ENCODE data around the gene PACSIN1. TPM values are rescaled to one million over a fixed set of nuclear protein-coding genes. Genes with fewer than 3 reads are reported as not detected.

PACSIN1 gene
- total RNA-seq, 2 experiments from 2014 or later: 1.8 to 2.2 TPM

DNA sequence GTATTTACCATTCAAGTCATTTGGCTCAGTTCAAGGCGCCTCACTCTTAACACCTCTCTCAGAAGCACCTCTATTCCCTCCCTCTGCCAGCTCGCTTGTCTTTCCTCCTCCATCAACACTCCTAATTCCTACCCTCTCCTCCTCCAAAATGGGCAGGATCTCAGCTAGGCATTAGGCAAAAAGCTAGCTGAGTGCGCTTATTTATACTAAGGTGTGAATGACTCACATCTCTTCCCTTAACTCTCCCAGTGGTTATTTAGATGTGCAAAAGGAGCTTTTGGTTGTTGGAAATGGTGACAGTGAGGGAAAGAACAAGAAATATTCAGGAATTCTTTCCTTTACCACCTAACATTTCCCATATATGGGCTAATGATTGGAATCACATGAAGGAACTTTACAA, 29.1 kb downstream of the PACSIN1 start:
- Mint-ChIP-seq H3K9me3 (no peaks in the 10 kb centered on the region), H3K27me3 (peaks cover 1% of the 10 kb centered on the region), H3K4me3 (no peak overlapping the region), H3K4me1 (no peaks in the 10 kb centered on the region), H3K36me3 (ENCODE audit: low read depth) (no peaks in the 10 kb centered on the region), H3K27ac (no peak overlapping the region)
- ChIA-PET POLR2A (no interaction called here), CTCF (interaction anchor here (0.8 to 2.2 kb wide), 2 partner anchors 20 to 34 kb away, joined by 3 to 7 read pairs; no protein-coding TSS in a partner anchor)
- no peak for DNase-seq

DNA sequence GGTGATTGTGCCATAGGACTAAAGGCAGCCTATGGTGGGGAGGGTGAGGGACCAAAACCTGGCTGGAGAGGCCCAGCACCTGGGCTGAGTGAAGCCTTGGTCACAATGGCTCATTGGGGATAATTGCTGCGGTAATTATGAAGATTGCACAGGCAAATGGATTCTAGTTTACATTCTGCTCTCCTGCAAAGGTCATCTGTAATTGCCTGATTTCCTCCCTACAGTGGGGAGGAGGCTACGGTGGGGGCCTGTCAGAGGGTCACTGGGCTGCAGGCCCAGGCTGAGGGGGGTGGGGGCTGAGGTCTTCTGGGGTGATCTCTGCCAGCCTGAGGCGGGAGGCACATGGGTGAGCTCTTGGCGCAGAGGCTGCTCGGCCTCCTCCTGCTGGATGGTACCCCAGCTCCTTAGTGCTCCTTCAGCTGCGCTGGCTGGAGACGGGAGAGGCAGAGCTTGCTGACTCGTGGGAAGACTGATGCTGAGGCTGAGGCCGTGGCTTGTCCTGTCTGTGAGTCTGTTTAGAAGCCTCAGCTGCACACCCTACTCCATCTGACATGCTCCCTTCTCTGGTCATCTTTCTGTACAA, 30.3 kb downstream of the PACSIN1 start:
- DNase-seq: no peak
- no peaks in the 10 kb centered on the region for H3K36me3 Mint-ChIP-seq (ENCODE audit: low read depth)
- CTCF ChIA-PET: interaction anchor here (0.6 kb wide), 1 partner anchor 9 kb away, joined by 4 read pairs; no protein-coding TSS in a partner anchor
- no peaks in the 10 kb centered on the region for H3K9me3 Mint-ChIP-seq
- POLR2A ChIA-PET: interaction anchor here (1.2 kb wide), 1 partner anchor 9 kb away, joined by 3 read pairs; no protein-coding TSS in a partner anchor
- no peak overlapping the region for H3K4me3 Mint-ChIP-seq
- peaks cover 2% of the 10 kb centered on the region for H3K27me3 Mint-ChIP-seq
- H3K27ac Mint-ChIP-seq: no peak overlapping the region
- no peaks in the 10 kb centered on the region for H3K4me1 Mint-ChIP-seq

DNA sequence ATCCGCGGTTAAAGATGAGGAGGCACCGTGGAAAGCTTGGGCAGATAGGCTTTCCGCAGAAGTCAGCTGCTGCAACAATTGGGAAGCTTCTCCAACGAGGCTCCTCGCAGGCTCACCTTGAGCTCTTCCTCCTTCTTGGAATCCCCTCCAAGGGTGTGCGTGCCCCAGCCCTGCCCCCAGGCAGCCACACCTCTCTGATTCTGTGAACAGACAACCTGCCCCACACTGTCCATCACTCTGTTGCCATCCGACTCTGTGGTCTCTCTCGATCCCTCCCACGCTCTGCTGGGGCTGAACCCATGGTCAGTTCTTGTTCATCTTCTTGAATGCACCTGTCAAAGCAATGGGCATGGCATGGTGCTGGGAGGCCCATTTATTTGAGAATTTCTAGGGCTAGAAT, 31.5 kb downstream of the PACSIN1 start:
- Mint-ChIP-seq H3K9me3 (no peaks in the 10 kb centered on the region), H3K27ac (no peak overlapping the region), H3K36me3 (ENCODE audit: low read depth) (no peaks in the 10 kb centered on the region), H3K4me1 (no peaks in the 10 kb centered on the region), H3K4me3 (no peak overlapping the region), H3K27me3 (peaks cover 2% of the 10 kb centered on the region)
- ChIA-PET CTCF (interaction anchor here (0.6 to 0.7 kb wide), 2 partner anchors 82 to 340 kb away, joined by 4 to 7 read pairs; no protein-coding TSS in a partner anchor), POLR2A (no interaction called here)
- no peak for DNase-seq

DNA sequence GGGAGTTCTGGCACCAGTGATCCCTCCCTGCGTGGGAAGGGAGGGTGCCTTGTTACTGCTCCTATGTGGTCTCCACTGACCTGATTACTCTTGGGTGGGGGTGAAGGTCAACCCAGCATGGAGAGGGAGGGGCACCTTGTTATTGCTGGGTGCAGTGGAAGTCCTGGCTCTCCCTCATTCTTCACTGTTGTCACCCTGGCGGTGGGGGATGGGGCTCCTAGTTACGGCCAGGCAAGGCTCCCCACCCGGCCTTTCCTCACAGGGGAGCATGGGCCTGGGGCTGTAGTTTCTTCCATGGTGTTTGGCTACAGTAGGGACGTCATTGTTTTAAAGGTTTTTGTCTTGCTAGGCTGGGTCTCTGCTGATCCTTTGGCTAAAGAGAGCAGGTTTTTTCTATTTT, 40.8 kb downstream of the PACSIN1 start:
- Mint-ChIP-seq H3K27me3 (peaks cover 3% of the 10 kb centered on the region), H3K36me3 (ENCODE audit: low read depth) (no peaks in the 10 kb centered on the region), H3K4me3 (no peak overlapping the region), H3K4me1 (no peaks in the 10 kb centered on the region), H3K27ac (no peak overlapping the region), H3K9me3 (peaks cover 5% of the 10 kb centered on the region)
- CTCF ChIA-PET: no interaction called here
- POLR2A ChIA-PET: no interaction called here
- no peak for DNase-seq

DNA sequence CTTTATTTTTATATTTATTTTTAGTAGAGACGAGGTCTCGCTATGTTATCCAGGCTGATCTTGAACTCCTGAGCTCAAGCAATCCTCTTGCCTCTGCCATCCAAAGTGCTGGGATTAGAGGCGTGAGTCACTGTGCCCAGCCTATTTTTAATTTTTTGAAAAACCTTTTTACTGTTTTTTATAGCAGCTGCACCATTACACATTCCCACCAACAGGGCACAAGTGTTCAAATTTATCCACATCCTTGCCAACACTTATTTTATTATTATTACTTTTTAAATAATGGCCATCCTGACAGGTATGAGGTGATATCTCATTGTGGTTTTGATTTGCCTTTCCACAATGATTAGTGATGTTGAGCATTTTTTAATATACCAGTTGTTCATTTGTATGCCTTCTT, 42.5 kb downstream of the PACSIN1 start:
- POLR2A ChIA-PET: no interaction called here
- peaks cover 3% of the 10 kb centered on the region for H3K27me3 Mint-ChIP-seq
- CTCF ChIA-PET: interaction anchor here (1.1 kb wide), 1 partner anchor 46 kb away, joined by 3 read pairs; no protein-coding TSS in a partner anchor

DNA sequence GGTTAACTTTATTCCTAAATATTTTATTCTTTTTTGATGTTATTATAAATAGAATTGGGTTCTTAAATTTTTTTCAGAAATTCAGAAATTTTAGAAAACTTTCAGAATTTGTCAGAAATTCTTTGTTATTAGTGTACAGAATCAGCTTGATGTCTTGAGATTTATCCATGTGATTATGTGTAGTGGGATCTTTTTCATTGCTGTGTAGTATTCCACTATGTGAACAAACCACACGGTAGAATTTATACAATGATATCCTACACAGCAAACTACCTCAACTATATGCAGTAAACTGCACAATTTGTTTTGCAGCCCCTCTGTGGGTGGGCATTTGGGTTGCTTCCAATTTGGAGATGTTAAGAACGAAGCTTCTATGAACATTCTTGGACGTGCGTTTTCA, 43.9 kb downstream of the PACSIN1 start:
- H3K4me1 Mint-ChIP-seq: no peaks in the 10 kb centered on the region
- ChIA-PET CTCF (no interaction called here), POLR2A (interaction anchor here (0.7 kb wide), 1 partner anchor 20 kb away, joined by 3 read pairs; no protein-coding TSS in a partner anchor)
- H3K27ac Mint-ChIP-seq: no peak overlapping the region
- H3K4me3 Mint-ChIP-seq: no peak overlapping the region
- H3K27me3 Mint-ChIP-seq: peaks cover 9% of the 10 kb centered on the region
- H3K36me3 Mint-ChIP-seq (ENCODE audit: low read depth): no peaks in the 10 kb centered on the region
- no peak for DNase-seq
- H3K9me3 Mint-ChIP-seq: peaks cover 5% of the 10 kb centered on the region

More for the DNA sequence above, 42.5 kb downstream of the PACSIN1 start:
- Mint-ChIP-seq H3K4me1 (no peaks in the 10 kb centered on the region), H3K9me3 (peaks cover 5% of the 10 kb centered on the region), H3K4me3 (no peak overlapping the region), H3K27ac (no peak overlapping the region), H3K36me3 (ENCODE audit: low read depth) (no peaks in the 10 kb centered on the region)
- DNase-seq: no peak

DNA sequence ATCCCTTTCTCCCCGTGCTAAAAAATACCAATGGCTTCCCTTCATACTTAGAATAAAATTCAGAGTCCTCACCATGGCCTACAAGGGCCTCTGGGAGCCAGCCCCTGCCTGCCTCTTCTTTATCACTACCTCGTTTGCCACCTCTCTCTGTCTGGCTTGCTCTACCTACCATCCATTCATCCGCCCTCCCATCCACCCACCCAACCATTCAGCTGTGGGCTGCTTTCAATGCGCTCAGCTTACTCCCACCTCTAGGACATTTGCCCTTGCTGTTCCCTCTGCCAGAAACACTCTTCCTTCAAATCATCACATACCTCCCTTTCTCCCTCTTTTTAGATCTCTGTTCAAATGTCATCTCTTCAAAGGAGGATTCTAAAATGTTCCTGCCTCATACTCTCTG, 44.4 kb downstream of the PACSIN1 start:
- CTCF ChIA-PET: no interaction called here
- Mint-ChIP-seq H3K9me3 (peaks cover 5% of the 10 kb centered on the region), H3K27ac (no peak overlapping the region), H3K27me3 (peaks cover 9% of the 10 kb centered on the region), H3K4me1 (no peaks in the 10 kb centered on the region), H3K36me3 (ENCODE audit: low read depth) (no peaks in the 10 kb centered on the region), H3K4me3 (no peak overlapping the region)
- POLR2A ChIA-PET: interaction anchor here (0.7 kb wide), 1 partner anchor 20 kb away, joined by 3 read pairs; no protein-coding TSS in a partner anchor
- no peak for DNase-seq

DNA sequence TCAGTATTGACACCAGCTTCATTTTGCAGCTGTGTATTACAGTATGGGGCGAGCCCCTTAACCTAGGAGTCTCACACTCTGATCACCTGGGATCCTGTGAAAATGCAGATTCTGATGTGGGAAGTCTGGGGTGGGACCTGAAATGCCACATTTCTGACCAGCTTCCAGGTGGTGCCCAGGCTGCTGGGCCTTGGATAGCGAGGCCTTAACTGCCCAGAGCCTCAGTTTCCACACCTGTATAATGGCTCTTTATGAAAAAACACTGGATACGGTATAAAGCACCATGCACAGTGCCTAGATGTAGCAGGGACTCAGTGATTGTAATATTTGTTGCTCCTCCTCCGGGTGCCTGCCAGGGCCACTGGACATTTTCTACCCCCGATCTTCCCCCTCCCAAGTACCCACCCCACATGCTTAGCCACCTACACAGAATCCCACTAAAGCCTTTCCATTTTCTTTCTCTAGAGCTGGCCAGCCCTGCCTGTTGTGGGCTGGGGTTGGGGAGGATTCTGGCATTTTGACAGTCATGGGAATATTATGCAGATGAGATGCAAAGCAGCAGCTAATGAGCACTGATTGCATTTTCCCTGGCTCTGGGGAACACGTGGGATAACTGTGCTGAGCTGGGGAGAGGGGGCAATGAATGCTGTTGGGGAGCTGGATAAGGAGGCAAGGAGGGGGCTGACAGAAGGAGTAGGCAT, 45.5 kb downstream of the PACSIN1 start:
- Mint-ChIP-seq H3K4me3 (no peak overlapping the region), H3K27me3 (peaks cover 9% of the 10 kb centered on the region), H3K4me1 (no peaks in the 10 kb centered on the region), H3K36me3 (ENCODE audit: low read depth) (no peaks in the 10 kb centered on the region), H3K9me3 (peaks cover 5% of the 10 kb centered on the region), H3K27ac (no peak overlapping the region)
- DNase-seq: no peak
- POLR2A ChIA-PET: no interaction called here
- CTCF ChIA-PET: no interaction called here

DNA sequence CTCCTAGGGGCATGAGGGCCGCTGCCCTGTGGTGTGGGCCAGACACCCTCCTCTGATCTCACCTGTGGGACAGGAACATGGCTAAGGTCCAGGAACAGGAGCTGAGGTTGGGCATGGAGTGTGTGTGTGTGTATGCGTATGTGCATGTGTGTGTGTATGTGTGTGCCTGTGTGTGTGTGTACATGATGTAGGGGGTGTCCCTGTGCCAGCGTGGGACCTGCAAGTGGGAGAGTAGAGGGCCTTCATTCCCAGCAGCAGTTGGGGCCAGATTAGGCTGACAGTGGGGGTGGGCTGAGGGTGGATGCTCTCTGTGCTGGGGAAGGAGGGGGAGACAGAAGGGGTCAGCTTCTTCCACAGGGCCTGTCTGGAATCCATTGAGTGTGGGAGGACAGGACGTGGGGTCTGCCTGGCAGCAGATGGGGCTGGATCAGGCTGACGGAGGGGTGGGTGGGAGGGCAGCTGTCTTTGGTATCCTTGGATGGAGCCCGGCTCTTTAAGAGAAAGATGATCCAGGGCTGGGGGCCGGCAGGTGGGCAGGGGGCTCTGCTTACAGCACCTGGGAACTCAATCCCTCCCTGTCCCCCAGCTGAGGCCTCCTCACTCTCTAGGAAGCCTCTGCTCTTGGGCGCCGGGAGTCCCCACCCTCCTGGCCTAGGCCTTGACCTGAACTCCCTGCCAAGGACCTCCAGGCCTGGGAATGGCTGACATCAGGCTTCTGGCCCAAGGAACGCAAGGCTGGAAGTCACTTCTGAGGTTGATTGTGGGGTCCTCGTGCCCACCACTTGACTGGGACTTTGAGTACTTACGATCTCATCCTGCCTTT, 46.2 kb downstream of the PACSIN1 start:
- Mint-ChIP-seq H3K27ac (no peak overlapping the region), H3K4me1 (no peaks in the 10 kb centered on the region), H3K27me3 (peaks cover 9% of the 10 kb centered on the region), H3K4me3 (no peak overlapping the region), H3K36me3 (ENCODE audit: low read depth) (no peaks in the 10 kb centered on the region), H3K9me3 (peaks cover 5% of the 10 kb centered on the region)
- DNase-seq: no peak
- CTCF ChIA-PET: no interaction called here
- POLR2A ChIA-PET: no interaction called here

DNA sequence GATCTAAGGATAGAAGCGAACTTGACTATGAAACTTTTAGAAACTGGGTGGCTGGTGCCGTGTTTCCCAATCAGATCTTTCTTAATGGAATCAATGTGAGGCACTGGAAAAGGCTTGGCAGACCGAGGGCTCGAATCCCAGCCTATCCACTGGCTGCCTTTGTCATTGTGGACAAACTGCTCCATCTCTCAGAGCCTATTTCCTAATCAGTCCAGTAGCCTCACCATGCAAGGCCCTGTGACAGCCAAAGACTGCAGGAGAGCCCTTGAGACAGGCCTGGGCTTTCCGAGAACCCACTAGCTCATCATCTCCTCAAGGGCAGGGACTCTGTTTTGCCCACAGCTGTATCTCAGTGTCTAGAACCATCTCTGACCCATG, 46.9 kb downstream of the PACSIN1 start:
- Mint-ChIP-seq H3K4me3 (no peak overlapping the region), H3K36me3 (ENCODE audit: low read depth) (no peaks in the 10 kb centered on the region), H3K27me3 (peaks cover 9% of the 10 kb centered on the region), H3K27ac (no peak overlapping the region), H3K9me3 (peaks cover 5% of the 10 kb centered on the region), H3K4me1 (no peaks in the 10 kb centered on the region)
- DNase-seq: no peak
- CTCF ChIA-PET: no interaction called here
- POLR2A ChIA-PET: no interaction called here

DNA sequence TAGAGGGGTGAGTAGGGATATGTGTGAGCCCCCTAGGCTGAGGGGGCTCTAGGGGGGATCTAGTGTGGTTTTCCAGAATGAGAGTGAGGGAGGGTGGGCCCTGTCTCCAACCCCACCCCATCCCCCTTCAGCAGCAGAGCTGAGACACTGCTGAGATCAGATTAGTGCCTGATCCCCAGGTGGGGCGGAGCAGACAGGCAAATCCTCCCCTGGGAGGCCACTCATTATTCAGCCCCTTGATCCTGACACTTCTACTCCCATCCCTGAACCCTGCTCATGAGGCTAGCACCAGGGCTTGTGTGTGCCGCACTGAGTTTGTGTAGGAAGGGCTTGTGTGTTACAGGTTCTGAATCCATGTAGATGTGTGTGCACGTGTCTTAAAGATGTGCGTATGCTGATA, 47.8 kb downstream of the PACSIN1 start:
- ChIA-PET POLR2A (no interaction called here), CTCF (no interaction called here)
- peaks cover 9% of the 10 kb centered on the region for H3K27me3 Mint-ChIP-seq
- H3K4me3 Mint-ChIP-seq: no peak overlapping the region
- DNase-seq: no peak
- H3K9me3 Mint-ChIP-seq: peaks cover 5% of the 10 kb centered on the region
- no peaks in the 10 kb centered on the region for H3K4me1 Mint-ChIP-seq
- no peaks in the 10 kb centered on the region for H3K36me3 Mint-ChIP-seq (ENCODE audit: low read depth)
- H3K27ac Mint-ChIP-seq: no peak overlapping the region

DNA sequence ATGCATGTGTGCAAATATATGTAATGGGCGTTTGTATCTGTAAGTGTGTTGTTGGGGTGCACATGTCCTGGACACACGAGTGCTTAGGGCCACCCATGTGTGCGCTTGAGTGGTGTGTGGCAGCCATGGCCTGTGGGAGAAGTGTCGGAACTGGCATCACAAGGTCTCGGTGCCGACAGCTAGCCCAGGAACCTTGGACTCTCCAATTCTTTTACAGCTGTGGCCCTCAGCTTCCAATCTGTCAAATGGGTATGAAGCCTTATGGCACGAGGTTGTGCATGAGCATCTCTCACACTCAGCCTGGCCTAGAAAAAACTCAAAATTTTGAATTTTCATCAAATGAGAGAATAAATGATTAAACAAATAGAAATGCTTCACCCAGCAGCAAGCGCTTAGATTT, 48.2 kb downstream of the PACSIN1 start:
- H3K27me3 Mint-ChIP-seq: peaks cover 6% of the 10 kb centered on the region
- H3K27ac Mint-ChIP-seq: no peak overlapping the region
- CTCF ChIA-PET: interaction anchor here (0.6 kb wide), 1 partner anchor 236 kb away, joined by 4 read pairs; no protein-coding TSS in a partner anchor
- H3K36me3 Mint-ChIP-seq (ENCODE audit: low read depth): no peaks in the 10 kb centered on the region
- POLR2A ChIA-PET: no interaction called here
- no peak for DNase-seq
- peaks cover 5% of the 10 kb centered on the region for H3K9me3 Mint-ChIP-seq
- no peaks in the 10 kb centered on the region for H3K4me1 Mint-ChIP-seq
- H3K4me3 Mint-ChIP-seq: no peak overlapping the region

Measured in activated CD4-positive, alpha-beta memory T cell treated with anti-CD3 and anti-CD28 coated beads, Interleukin-2, amount 10 ng/mL, durations not matched to agents 7 days and 5 days (primary cell).